Stimulated activated CD8-positive, alpha-beta memory T cell treated with anti-CD3 and anti-CD28 coated beads, Interleukin-12 subunit alpha, Interleukin-12 subunit beta, amount 100 ng/mL, for 1 hour (primary cell): ENCODE data around the gene CHAF1B.

Experiments
- DNase-seq: peaks from one replicate; pipeline ENCODE4 v3.0.0-alpha.2; 2020; ENCODE audit warnings: low read depth

The CHAF1B gene

GRCh38 chr21:36463991-36464390 lies 78.8 kb downstream of the CHAF1B start:
- no peak for DNase-seq

GRCh38 chr21:36464590-36464989 lies 79.4 kb downstream of the CHAF1B start:
- no peak for DNase-seq

GRCh38 chr21:36465478-36465877 lies 80.3 kb downstream of the CHAF1B start:
- no peak for DNase-seq

- DNase-seq: no peak
Measured at GRCh38 chr21:36466061-36466511, 80.9 kb downstream of the CHAF1B start.
